Heart left ventricle (tissue), 13 donors: ENCODE measurements around the gene PHEX.

Experiments
- CTCF ChIP-seq, 12 donors: fragments of 200-600 bp; sonication (generic) in 4 of 12; IDR thresholded peaks; one replicate each; pipeline versions ENCODE4 v1.5.0 to v1.8.0; 2018 to 2022; ENCODE audit warnings: antibody characterized with exemption in 12 of 12, mild to moderate bottlenecking in 5 of 12
- POLR2A ChIP-seq, 2 donors: fragments of 450-650 bp; IDR thresholded peaks; one replicate each; pipeline ENCODE4 v1.6.1; 2017; ENCODE audit warnings: antibody characterized with exemption in 2 of 2, mild to moderate bottlenecking in 2 of 2, moderate library complexity in 2 of 2
- donor health status: ischemic (EF 13 %, LVEDD 7.1; RV severe dilation, severe dysfunction).
- donor health status: DM: no; HTN: yes; CAD: no.
- donor health status: DM: no; HTN: no; CAD: no.
- donor health status: ischemic (EF 25% LVEDD 6.9; RV normal size, moderate dysfunction).
- donor health status: ischemic (EF 25% LVEDD 5.7; RV mildly dilated, moderate dysfunction).
- donor health status: ischemic (EF 35%, LVEDD 5.7; RV mildly dilated, moderate dysfunction).
- donor health status: nonischemic (EF 11% LVEDD 7.7; RV severe dilation, severe dysfunction).
- donor health status: DM: yes; HTN: yes; CAD: no.
- donor health status: PGD.
- donor health status: ischemic (EF 29% LVEDD 5.4; RV normal size, mild dysfunction).
- donor health status: nonischemic (EF 23%, LVEDD 6.1; RV moderate dilation, normal function).

GRCh38 chrX:22125481-22125880, 93.4 kb downstream of the PHEX start:
- no peak for TF ChIP-seq CTCF (IDR thresholded peaks at IDR 0.05)
- TF ChIP-seq POLR2A (IDR thresholded peaks at IDR 0.05) = no peak
